OCI-LY7 (cell line): Measurements from ENCODE around the gene CTNS. TPM values are rescaled to one million over a fixed set of nuclear protein-coding genes. Genes with fewer than 3 reads are reported as not detected.
A peak's percentile ranks its signal among the peaks of the same experiment; 100 is the strongest.

Experiments
- BruUV-seq: library from RNA; stranded (reverse); fragments of 400-500 nt; replicated peaks from 2 replicates; lab custom pipeline; 2021; lab: Mats Ljungman, UMichigan
- CTCF ChIA-PET: fragments of 300-600 bp; sonication (Branson Sonifier 250); formaldehyde crosslinking; loops from one replicate; lab custom pipeline; 2022; ENCODE audit warnings: antibody characterized with exemption; ENCODE audit not compliant: unreplicated experiment; lab: Charles Lee
- POLR2A ChIA-PET: fragments of 300-600 bp; sonication (Branson Sonifier 250); formaldehyde crosslinking; loops from one replicate; lab custom pipeline; 2022; ENCODE audit warnings: antibody characterized with exemption; lab: Charles Lee
- DNase-seq: peaks from one replicate; pipeline ENCODE4 v3.0.0-alpha.2; 2015; ENCODE audit warnings: low spot score
- H2AFZ ChIP-seq: fragments of 200-600 bp; sonication (generic), shearing (Covaris generic); 2 replicates; pipeline ENCODE4 v1.6.1; 2014; ENCODE audit warnings: mild to moderate bottlenecking, antibody characterized with exemption, low read length, moderate library complexity
- H3K27ac ChIP-seq: fragments of 200-600 bp; sonication (generic); 2 replicates; pipeline ENCODE4 v1.5.1; 2014; ENCODE audit warnings: mixed run types, low read depth, mild to moderate bottlenecking, moderate library complexity, low read length, inconsistent platforms; ENCODE audit not compliant: poor library complexity, severe bottlenecking
- H3K36me3 ChIP-seq: fragments of 200-600 bp; sonication (generic); 2 replicates; pipeline ENCODE4 v1.6.1; 2014; ENCODE audit warnings: mild to moderate bottlenecking, antibody characterized with exemption, low read length, moderate library complexity, mixed read lengths; ENCODE audit not compliant: insufficient read depth
- H3K4me1 ChIP-seq: fragments of 200-600 bp; sonication (generic); 2 replicates; pipeline ENCODE4 v1.5.1; 2014; ENCODE audit warnings: mild to moderate bottlenecking, low read length; ENCODE audit not compliant: insufficient read depth, poor library complexity, severe bottlenecking
- H3K4me2 ChIP-seq: fragments of 200-600 bp; sonication (generic); 2 replicates; pipeline ENCODE4 v1.6.1; 2014; ENCODE audit warnings: mild to moderate bottlenecking, low read length
- H3K4me3 ChIP-seq: fragments of 200-600 bp; sonication (generic); 2 replicates; pipeline ENCODE4 v1.5.1; 2014; ENCODE audit warnings: mild to moderate bottlenecking, low read depth, low read length; ENCODE audit not compliant: poor library complexity, severe bottlenecking
- H3K79me2 ChIP-seq: fragments of 200-600 bp; sonication (generic); 2 replicates; pipeline ENCODE4 v1.6.1; 2016; ENCODE audit warnings: low read depth, mild to moderate bottlenecking, low read length, moderate library complexity, mixed read lengths; ENCODE audit not compliant: insufficient read depth
- H3K9me2 ChIP-seq: fragments of 200-600 bp; sonication (generic); 2 replicates; pipeline ENCODE4 v1.6.1; 2016; ENCODE audit warnings: mild to moderate bottlenecking, low read length, mixed read lengths; ENCODE audit not compliant: insufficient read depth
- H3K9me3 ChIP-seq: fragments of 200-600 bp; sonication (generic); 2 replicates; pipeline ENCODE4 v1.6.1; 2014; ENCODE audit warnings: mild to moderate bottlenecking, mixed run types, low read length, mixed read lengths
- H4K20me1 ChIP-seq: fragments of 200-600 bp; sonication (generic); 2 replicates; pipeline ENCODE4 v1.6.1; 2014; ENCODE audit warnings: mild to moderate bottlenecking, antibody characterized with exemption, low read length, moderate library complexity, mixed read lengths; ENCODE audit not compliant: insufficient read depth
- EZH2phosphoT487 ChIP-seq: fragments of 200-600 bp; sonication (generic); IDR thresholded peaks from 2 replicates; pipeline ENCODE4 v1.6.1; 2018; ENCODE audit warnings: low read depth, borderline replicate concordance, mild to moderate bottlenecking, mixed run types, antibody characterized with exemption, low read length, moderate library complexity, mixed read lengths
- intact Hi-C: fragments of 100-400 bp; cut with micrococcal nuclease; formaldehyde crosslinking; loops from one replicate; pipeline ENCODE4 v1.10.0; 2022; ENCODE audit not compliant: unreplicated experiment
- total RNA-seq, 2 experiments: library from RNA; depleted of rRNA in 1 of 2; stranded (reverse); fragments of >200 nt in 1 of 2; shearing (Covaris generic) in 1 of 2; gene quantifications; 2 replicates each; pipeline ENCODE4 v1.2.3, GENCODE V29; 2014 to 2022
- TF ChIP-seq, protein P1 (sequence below): fragments of 200-600 bp; sonication (generic); conservative IDR thresholded peaks from 2 replicates; pipeline ENCODE4 v1.5.1; 2014; ENCODE audit warnings: mild to moderate bottlenecking, antibody characterized with exemption, low read length, moderate library complexity, mixed read lengths

CTNS gene
- total RNA-seq, 2 experiments from 2014 or later = 5.6 to 13.6 TPM

GRCh38 chr17:3590231-3590630 lies 46.3 kb upstream of the CTNS start:
- CTCF ChIA-PET = no interaction called here
- Histone ChIP-seq H3K36me3 (no peaks in the 10 kb centered on the region), H4K20me1 (no peaks in the 10 kb centered on the region), H3K4me3 (no peak overlapping the region), H3K4me2 (0 out of 2 replicates have a peak overlapping the region, but pooled peaks have one; percentile 15), H3K4me1 (peaks cover 10% of the 10 kb centered on the region), H2AFZ (no peak overlapping the region), H3K27ac (no peak overlapping the region), H3K9me2 (no peaks in the 10 kb centered on the region), H3K9me3 (no peaks in the 10 kb centered on the region), H3K79me2 (no peaks in the 10 kb centered on the region)
- DNase-seq = peak; percentile 67
- intact Hi-C loops = no loop called here
- POLR2A ChIA-PET = no interaction called here
- no TSS peak for BruUV-seq
- TF ChIP-seq EZH2phosphoT487 = no peak
- TF ChIP-seq, protein P1, sequence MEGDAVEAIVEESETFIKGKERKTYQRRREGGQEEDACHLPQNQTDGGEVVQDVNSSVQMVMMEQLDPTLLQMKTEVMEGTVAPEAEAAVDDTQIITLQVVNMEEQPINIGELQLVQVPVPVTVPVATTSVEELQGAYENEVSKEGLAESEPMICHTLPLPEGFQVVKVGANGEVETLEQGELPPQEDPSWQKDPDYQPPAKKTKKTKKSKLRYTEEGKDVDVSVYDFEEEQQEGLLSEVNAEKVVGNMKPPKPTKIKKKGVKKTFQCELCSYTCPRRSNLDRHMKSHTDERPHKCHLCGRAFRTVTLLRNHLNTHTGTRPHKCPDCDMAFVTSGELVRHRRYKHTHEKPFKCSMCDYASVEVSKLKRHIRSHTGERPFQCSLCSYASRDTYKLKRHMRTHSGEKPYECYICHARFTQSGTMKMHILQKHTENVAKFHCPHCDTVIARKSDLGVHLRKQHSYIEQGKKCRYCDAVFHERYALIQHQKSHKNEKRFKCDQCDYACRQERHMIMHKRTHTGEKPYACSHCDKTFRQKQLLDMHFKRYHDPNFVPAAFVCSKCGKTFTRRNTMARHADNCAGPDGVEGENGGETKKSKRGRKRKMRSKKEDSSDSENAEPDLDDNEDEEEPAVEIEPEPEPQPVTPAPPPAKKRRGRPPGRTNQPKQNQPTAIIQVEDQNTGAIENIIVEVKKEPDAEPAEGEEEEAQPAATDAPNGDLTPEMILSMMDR = no peak

DNA sequence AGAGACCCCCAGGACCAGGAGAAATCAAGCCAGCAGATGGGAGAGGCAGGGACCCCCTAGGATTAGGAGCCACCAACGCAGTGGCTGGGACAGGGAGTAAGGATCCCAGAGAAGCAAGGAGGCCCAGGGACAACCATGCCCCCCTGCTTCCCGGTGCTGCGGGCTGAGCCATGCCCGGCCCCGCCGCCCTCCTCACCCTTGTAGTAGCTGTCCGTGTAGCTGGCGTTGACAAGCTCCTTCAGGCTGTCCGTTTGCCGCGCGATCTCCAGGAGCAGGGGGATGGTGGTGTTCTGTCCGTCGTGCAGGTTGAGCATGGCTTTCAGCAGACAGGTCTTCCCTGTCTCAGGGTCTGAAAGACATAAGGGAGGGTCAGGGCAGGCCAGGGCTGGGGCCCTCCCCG lies 45.8 kb upstream of the CTNS start:
- peaks cover 10% of the 10 kb centered on the region for H3K4me1 ChIP-seq
- H3K36me3 ChIP-seq = no peaks in the 10 kb centered on the region
- no peak for DNase-seq
- intact Hi-C loops = no loop called here
- H4K20me1 ChIP-seq = no peaks in the 10 kb centered on the region
- no peaks in the 10 kb centered on the region for H3K9me3 ChIP-seq
- ChIA-PET POLR2A (no interaction called here), CTCF (no interaction called here)
- H3K4me3 ChIP-seq = no peak overlapping the region
- BruUV-seq = no TSS peak
- H3K79me2 ChIP-seq = no peaks in the 10 kb centered on the region
- H3K27ac ChIP-seq = no peak overlapping the region
- H3K4me2 ChIP-seq = 0 out of 2 replicates have a peak overlapping the region, but pooled peaks have one; percentile 15
- TF ChIP-seq EZH2phosphoT487 = no peak
- TF ChIP-seq, protein P1 = no peak
- no peaks in the 10 kb centered on the region for H3K9me2 ChIP-seq
- H2AFZ ChIP-seq = no peak overlapping the region

DNA sequence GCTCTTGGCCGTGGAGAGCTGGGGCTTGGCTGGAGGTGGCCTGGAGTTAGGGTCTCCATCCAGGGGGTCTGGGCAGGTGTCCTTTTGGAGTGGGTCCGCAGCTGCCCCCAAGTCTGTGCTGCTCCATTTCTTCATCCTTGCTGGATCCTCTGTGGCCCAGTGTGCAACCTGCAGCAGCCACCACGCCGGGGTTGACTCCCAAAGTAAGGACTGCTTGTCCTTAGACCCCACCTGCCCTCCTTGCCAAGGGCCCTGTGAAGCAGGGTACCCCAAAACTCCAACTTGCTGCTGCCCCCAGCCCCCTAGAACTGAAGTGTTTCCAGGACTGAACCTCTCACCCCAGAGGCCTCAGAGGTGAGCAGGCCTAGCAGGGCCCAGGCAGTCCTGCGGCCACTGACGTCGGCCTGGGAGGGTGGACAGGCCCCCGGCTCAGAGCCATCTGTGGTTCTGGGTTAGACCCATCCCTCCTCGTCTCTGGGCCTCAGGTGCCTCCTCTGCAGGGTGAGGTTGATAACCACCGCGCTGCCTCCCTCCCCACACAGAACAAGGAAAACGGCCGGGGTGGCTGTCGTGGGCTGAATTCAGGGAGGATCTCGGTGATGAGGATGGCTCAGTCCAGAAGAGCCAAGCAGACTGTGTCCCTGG lies 44.2 kb upstream of the CTNS start:
- no peak for DNase-seq
- Histone ChIP-seq H2AFZ (no peak overlapping the region), H3K4me2 (no peak overlapping the region), H3K36me3 (no peaks in the 10 kb centered on the region), H3K9me2 (no peaks in the 10 kb centered on the region), H3K4me1 (peaks cover 10% of the 10 kb centered on the region), H3K79me2 (no peaks in the 10 kb centered on the region), H3K27ac (no peak overlapping the region), H3K9me3 (no peaks in the 10 kb centered on the region), H3K4me3 (no peak overlapping the region), H4K20me1 (no peaks in the 10 kb centered on the region)
- ChIA-PET POLR2A (no interaction called here), CTCF (no interaction called here)
- TF ChIP-seq EZH2phosphoT487 = no peak
- TF ChIP-seq, protein P1 = no peak
- intact Hi-C loops = no loop called here
- BruUV-seq = no TSS peak
